Stimulated activated CD4-positive, alpha-beta T cell treated with anti-CD3 and anti-CD28 coated beads, Interleukin-1b, Interleukin-23, amount 100 ng/mL, for 48 hours (primary cell): ENCODE results near the gene HUS1.
A peak's percentile ranks its signal among the peaks of the same experiment; 100 is the strongest.

Experiments
- DNase-seq: peaks from one replicate; pipeline ENCODE4 v3.0.0-alpha.2; 2020

The HUS1 gene

GRCh38 chr7:47978790-47979144 lies 648 bp downstream of the HUS1 start:
- no peak for DNase-seq

DNA sequence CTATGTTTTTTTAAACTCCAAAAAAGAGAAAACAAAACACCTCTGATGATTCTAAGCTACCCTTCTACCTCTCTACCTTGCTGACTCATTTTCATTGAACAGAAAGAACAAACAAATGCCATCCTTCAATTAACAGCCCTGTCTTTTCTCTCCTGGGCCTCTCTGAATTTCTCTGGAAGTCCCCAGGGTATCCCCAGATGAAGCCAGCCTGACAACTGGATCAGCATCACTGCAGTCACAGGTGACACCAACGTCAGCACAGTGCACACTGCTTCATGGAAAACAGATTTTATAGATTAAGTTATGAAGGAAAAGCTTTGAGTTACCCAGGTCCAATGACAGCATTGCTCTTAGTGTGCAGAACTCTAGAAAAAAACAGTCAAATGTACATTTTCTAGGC lies 5.7 kb downstream of the HUS1 start:
- DNase-seq = peak; percentile 8

DNA sequence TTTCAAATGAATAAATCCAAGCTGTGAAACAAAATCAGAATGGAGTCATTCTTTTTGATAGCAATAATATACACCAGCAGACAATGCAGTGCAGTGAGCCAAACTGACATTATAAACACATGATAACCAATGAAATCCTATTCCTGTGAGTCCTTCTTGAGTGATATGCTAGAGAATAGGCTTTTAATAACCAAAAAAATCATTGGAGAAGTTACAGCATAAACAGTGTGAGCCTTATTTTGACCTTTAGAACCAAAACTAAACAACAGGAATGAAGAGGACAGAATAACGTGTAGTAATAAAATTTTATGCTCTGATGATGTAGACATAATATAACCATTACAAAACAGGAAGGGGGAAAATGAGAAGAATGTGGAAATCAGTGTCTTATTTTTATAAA lies 8.7 kb downstream of the HUS1 start:
- DNase-seq = no peak

- peak; percentile 48 for DNase-seq
Measured at GRCh38 chr7:47968847-47969774, 10.3 kb downstream of the HUS1 start.

DNA sequence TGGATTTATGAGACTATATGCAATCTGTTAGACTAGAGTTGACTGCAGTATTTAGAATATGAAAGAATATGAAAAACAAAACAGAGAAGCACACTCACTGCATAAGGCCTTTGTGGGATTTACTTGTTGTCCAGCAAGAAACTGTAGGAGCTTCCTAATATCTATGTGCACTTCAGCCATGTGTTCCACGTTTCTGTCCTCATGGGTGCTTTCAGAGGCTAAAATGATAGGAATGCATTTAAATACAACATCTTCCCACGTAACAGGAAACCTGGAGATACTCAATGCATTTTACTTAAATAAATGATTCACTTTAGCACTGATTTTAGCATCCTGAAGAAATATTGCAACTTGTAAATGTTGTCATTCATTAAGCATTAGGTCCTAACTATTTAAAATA lies 11.7 kb downstream of the HUS1 start:
- no peak for DNase-seq

DNA sequence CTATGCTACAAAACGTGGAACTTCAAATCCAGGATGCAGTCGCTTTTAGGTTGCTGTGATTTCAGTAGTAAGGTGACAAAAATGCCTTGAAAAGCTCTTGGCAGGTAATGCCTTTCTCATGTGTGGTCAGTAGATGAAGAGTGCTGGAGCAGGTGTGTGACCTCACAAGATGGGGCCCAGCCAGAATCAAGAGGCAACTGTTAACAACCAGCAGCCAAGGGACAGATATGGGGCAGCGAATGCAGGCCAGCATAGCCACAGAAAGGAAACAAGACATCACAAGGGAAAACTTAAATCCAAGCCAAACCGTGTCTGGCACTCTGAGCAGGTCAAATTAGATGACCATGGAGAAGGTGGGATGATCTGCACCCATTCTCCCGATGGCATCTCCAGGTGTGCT lies 12.3 kb downstream of the HUS1 start:
- DNase-seq = no peak

DNA sequence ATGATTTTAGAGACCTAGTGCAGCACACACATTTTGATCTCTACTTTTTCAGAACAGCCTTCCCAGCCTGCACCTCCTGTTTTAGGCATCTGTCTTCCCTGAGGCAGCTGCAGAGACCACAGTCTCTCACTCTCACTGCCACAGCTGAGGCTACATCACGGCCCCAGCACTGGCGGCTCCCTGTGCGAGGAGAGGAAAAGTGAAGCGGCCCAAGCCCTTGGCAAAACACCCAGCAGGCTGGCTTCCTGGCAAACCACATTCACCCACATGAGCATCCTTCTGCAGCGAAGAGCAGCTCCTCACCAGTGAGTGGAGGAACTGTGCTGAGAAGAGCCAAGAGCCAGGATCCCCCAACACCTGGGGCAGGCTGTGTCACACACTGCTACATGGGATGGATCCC lies 14.0 kb downstream of the HUS1 start:
- no peak for DNase-seq

- no peak for DNase-seq
Measured at GRCh38 chr7:47962262-47962661, 17.2 kb downstream of the HUS1 start.

- no peak for DNase-seq
Measured at GRCh38 chr7:47957156-47957555, 22.3 kb downstream of the HUS1 start.

- DNase-seq = no peak
Measured at GRCh38 chr7:47956220-47956619, 23.2 kb downstream of the HUS1 start.

GRCh38 chr7:47954231-47954911 lies 25.0 kb downstream of the HUS1 start:
- no peak for DNase-seq

- DNase-seq = no peak
Measured at GRCh38 chr7:47953822-47954221, 25.6 kb downstream of the HUS1 start.

- no peak for DNase-seq
Measured at GRCh38 chr7:47952224-47952623, 27.2 kb downstream of the HUS1 start.

- DNase-seq = no peak
Measured at GRCh38 chr7:47951374-47951773, 28.0 kb downstream of the HUS1 start.

- no peak for DNase-seq
Measured at GRCh38 chr7:47950714-47951113, 28.7 kb downstream of the HUS1 start.

DNA sequence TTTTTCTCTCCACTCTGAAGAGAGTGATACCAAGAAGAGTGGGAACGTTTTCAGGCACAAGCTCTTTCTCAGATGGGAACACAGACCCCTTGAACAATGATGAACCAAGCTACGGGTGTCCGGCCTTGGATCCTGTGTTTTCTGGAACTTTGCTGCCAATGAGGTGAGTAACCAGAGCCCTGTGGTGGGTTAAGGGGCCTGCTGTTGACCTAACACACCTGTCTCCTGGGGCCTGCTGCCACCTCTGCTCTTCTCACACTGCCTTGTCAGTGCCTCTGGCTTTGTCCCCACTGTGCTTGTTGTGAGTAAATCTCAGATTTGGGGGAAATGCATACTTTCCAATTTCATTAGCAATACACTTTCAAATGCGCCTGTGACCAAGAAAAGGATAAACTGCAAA lies 29.7 kb downstream of the HUS1 start:
- DNase-seq = no peak

GRCh38 chr7:47948141-47948790 lies 31.1 kb downstream of the HUS1 start, which contains the start of gene PKD1L1:
PKD1L1 (minus strand) TSS chr7:47948466; CDS start chr7:47948440, 26 bp downstream.
- no peak for DNase-seq

DNA sequence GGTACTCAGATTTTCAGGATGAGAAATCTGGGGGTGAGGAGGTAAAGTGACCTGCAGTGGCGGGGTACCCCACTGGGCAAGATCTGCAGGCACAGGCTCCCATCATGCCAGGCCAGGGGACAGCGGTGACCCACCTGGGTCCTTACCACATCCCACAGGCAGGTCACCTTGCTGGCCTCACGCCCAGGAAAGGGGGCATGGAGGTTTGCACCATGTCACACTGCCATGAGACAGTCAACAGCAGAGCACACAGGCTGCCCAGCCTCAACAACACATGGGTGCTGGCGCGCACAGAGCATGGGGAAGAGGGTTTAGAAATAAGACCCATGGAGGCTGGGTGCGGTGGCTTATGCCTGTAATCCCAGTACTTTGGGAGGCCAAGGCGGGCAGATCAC lies 32.1 kb downstream of the HUS1 start:
- DNase-seq = no peak

DNA sequence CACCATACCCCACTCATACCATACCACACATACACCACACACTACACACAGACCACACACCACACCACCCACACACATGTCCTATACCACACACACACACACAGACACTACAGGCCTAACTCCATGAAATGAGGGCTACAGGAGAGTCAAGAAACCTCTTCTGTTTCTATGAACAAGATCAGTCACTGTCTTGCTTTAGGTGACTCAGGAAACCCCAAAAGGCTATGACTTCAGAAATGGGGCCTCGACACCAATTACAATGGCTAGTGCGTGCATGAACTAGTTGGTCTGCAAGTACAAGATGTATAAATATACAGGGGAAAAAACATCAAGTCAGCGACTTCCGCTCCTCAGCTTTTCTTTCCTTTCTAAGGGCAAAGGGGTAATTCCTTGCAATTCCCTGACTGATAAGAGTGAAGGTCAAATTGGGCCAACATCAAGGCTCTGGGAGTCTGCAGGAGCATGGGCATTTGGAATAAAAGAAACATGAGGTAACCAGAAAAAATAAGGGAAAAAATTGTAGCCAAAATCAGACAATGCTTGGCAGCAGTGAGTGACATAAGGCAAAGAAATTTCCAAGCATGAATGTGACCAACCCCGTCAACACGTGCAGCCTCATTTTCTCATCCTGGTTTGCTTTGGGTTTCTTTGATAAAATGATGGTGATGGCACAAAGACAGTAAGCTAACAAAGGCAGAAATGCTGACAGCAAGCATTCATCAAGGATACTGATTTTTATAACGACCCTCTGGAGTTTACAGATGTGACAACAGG lies 32.6 kb downstream of the HUS1 start:
- no peak for DNase-seq

DNA sequence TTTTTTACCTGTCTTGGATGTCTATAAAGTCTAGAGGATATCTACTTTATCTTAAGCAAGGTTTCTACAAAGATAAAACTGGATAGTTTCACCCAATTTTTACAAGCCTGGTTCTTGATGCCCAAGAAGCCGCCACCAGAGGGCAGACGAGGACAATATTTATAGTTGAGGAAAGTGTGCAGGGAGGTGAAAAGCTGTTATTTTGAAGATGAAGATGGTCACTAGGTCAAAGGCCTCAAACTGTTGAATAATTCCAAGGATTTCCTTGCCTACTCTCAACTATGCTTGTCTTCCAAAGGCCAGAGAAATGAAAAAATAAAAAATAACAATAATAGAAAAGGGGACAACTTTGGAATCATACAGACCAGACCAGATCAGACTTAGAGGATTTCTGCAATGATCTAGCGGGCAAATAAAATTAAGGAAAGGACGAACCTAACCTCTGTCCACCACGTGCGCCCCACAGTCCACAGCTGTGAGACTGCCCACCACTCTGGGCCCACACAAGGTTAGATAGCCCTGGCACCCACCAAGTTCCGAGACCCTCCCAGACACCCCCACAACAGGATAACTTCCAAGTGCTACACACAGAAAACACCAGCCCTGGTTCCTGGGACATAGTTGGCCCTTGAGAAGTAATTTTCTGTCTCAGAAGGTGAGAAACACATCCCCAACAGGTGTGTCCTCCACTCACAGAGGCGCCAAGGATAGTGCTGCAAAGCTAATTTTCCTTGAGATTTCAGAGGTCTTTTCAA lies 34.0 kb downstream of the HUS1 start:
- peak; percentile 67 for DNase-seq

GRCh38 chr7:47944536-47945260 lies 34.7 kb downstream of the HUS1 start:
- DNase-seq = no peak
